ENCODE measurements around the gene FOXN3. TPM values are rescaled to one million over a fixed set of nuclear protein-coding genes. Genes with fewer than 3 reads are reported as not detected.

The FOXN3 gene
- total RNA-seq, 4 donors from 2014 or later, result 91.7 to 207 (median 125) TPM

DNA sequence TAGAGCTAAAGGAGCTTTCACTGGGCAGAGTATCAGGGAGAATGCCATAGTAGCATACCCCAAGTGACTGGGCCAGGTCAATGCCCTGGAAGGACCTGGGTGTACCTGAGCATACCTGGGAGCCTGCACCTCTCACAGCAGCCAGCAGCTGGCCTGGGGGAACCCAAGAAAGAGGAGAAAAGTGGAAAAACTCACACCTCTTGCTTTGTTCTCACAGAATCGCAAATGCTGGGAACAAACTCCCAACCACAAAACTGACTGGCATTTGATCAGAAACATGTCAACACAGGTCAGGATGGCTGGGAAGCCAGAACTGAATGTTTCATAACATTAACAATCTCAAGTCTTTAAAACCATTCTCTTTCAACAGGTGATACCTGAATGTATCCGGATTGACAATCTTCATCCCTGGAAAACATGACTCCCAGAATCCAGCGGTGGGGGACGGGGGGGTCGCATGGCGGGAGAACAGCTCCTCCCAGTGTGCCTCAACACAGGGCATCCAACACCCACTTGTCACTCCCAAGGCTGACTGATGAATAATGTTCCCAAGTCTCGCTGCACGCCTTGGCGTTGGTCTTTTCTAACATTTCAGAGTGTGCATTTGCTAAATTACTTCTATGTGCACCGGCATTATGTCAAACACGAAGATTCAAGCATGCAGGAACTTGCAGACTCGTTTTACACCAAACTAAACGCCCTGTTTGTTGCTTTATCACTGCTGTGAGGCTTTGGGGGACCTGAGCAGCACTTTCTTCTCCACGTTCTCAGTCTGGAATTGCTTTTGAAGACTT lies 7.9 kb downstream of the FOXN3 start:
- ATAC-seq (ENCODE audit: low FRiP score), result no peak
- TF ChIP-seq, protein P1, sequence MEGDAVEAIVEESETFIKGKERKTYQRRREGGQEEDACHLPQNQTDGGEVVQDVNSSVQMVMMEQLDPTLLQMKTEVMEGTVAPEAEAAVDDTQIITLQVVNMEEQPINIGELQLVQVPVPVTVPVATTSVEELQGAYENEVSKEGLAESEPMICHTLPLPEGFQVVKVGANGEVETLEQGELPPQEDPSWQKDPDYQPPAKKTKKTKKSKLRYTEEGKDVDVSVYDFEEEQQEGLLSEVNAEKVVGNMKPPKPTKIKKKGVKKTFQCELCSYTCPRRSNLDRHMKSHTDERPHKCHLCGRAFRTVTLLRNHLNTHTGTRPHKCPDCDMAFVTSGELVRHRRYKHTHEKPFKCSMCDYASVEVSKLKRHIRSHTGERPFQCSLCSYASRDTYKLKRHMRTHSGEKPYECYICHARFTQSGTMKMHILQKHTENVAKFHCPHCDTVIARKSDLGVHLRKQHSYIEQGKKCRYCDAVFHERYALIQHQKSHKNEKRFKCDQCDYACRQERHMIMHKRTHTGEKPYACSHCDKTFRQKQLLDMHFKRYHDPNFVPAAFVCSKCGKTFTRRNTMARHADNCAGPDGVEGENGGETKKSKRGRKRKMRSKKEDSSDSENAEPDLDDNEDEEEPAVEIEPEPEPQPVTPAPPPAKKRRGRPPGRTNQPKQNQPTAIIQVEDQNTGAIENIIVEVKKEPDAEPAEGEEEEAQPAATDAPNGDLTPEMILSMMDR (IDR thresholded peaks at IDR 0.05), result no peak
- DNase-seq (ENCODE audit: low spot score), result no peak

DNA sequence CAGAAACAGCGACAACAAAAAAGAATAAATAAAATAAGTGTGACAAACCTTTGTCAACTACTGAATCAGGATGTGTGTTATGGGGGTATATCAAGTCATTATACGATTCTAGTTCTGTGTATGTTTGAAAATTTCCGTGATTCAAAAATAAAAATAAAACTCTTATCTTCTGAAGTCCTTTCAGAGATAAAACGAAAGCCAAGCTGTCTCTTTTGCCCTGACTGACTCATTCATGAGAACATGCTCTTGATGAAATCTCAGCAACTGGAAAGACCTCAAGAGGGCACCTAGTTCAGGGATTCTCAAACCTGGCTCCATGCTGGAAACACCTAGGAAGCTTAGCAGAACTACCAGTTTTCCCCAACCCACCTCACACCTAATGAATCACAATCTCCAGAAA lies 9.2 kb downstream of the FOXN3 start:
- DNase-seq (ENCODE audit: low spot score) (no peak), ATAC-seq (ENCODE audit: low FRiP score) (no peak)
- TF ChIP-seq, protein P1 (IDR thresholded peaks at IDR 0.05), result no peak

DNA sequence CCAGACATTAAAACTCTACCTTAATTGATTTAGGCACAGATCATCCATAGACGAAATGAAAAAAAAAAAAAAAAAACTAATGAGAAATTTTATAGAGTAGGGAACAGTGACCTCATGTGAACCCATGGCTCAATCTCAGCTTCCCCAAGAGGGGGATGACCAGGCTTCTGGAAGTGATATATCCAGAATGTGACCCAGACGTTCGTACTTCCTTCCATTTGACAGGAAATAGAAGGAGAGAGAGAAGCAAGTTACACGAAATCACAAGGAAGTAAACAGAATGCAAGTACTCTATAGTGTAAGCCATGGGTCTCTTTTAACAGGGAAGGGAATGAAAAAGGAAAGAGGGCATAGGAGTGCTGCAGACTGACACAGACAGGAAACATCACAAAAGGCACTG lies 10.1 kb downstream of the FOXN3 start:
- ATAC-seq (ENCODE audit: low FRiP score) (peak; percentile 52), DNase-seq (ENCODE audit: low spot score) (no peak)
- TF ChIP-seq, protein P1 (IDR thresholded peaks at IDR 0.05), result no peak

DNA sequence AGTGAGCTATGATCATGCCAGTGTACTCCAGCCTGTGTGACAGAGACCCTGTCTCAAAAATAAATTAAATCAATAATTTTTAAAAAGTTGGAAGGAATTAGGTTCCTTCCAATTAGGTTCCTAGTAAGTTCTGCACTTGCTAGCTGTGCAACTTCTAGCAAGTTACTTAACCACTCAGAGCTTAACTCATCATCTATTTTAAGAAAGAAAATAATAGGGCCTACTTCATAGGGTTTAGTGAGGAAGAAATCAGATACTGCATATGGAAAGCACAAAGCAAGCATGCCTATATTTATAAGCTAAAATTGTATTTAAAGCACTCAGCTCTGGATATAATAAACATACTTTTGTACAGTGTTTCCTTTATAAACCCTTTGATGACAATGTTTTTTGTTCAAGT lies 10.7 kb downstream of the FOXN3 start:
- DNase-seq (ENCODE audit: low spot score), result no peak
- TF ChIP-seq, protein P1 (IDR thresholded peaks at IDR 0.05), result no peak
- no peak for ATAC-seq (ENCODE audit: low FRiP score)

DNA sequence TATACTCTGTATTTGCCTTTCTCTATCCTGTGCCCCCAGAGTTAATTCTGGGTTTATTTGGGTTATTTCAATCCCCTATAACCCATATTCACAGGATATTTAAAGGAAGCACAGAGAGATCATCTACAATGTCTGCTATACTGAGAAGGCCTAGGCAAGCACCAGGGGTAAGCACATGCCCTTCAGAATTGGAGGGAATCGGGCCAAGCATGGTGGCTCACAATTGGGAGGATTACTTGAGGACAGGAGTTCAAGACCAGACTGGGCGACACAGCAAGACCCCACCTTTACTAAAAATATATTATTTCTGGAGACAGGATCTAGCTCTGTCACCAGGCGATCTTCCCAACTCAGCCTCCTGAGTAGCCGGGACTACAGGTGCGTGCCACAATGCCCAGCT lies 11.3 kb downstream of the FOXN3 start:
- DNase-seq (ENCODE audit: low spot score) (no peak), ATAC-seq (ENCODE audit: low FRiP score) (no peak)
- TF ChIP-seq, protein P1 (IDR thresholded peaks at IDR 0.05), result no peak

DNA sequence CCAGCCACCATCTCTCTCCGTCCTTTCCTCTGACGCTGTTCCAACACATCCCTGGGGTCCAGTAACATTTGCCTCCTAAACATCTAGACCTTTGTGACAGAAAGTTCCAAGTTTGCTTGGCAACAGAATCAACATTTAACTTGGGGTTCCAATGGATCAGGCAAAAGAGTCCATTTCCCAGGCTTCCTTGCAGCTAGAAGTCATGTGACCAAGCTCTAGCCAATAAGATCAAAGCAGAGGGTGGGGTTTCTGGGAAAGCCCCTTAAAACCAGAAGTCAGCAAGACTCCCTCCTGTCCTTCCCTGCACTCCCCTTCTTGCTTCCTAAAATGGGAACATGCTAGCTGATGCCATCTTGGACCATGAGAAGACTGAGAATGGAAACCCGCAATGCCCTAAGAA lies 14.7 kb downstream of the FOXN3 start:
- no peak for ATAC-seq (ENCODE audit: low FRiP score)
- TF ChIP-seq, protein P1 (IDR thresholded peaks at IDR 0.05), result no peak
- DNase-seq (ENCODE audit: low spot score), result no peak

DNA sequence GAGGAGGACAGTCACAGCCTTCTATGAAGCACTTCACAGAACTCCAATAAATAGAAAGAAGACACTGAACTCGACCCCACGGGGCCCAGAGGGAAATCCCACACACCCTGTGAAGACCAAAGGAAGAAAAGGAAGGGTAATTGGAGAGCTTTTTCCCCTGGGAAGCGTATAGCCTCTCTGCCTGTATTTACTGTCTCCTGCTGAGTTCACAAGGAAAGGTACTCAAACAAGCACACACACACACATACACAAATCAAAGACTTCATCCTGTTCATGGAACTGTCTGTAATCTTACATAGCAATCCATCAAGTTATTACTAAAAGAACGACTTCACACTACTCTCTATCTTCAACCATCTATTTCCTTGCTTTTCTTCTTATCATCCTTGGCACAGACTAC lies 15.3 kb downstream of the FOXN3 start:
- ATAC-seq (ENCODE audit: low FRiP score), result no peak
- DNase-seq (ENCODE audit: low spot score), result no peak
- TF ChIP-seq, protein P1 (IDR thresholded peaks at IDR 0.05), result no peak

Measured in omental fat pad (tissue), 4 donors.